ENCODE measurements around the gene PRR14L.
"Not testable (repeated sequence)": the region's sequence is repeated elsewhere in the genome, so short reads cannot be mapped to it uniquely, and the experiment has no call there.

Gene PRR14L
- total RNA-seq, result 82.2 to 117 (median 84.7) reads per million in 3 donors

DNA sequence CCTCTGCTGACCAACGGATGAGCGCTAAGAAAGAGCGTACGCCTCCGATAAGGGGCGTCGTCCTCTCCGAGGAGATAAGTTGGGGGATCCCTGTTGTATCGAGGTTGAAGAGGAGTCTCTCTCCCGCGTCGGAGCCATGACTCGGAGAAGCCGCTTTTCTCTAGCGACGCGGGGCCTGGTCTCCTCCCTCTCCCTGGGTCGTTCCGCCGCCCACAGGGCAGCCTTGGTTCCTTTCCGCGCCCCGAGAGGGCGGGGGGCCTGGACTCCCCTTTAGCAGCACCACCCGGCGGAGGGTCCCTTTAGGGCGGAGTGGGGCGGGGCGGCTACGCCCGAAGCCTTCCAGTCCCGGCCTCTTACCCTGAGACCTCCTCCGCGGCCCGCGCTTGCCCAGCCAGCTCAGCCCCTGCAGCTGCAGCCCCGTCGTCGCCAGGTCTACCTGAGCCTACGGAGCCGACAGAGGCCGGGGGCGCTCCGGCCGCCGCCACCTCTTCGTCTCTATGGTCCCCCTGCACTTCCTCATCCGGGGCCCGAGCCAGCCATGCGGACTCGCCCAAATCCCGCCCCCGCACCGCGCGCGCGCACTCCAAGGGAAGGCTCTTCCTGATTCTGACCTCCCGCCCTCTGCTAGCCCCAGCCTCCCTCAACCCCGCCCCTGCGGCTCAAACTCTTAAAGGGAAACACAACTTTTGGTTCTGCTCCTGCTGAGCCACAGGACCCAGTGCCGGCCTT lies at the start of gene PRR14L:
TSS of gene PRR14L (minus strand) at position 497 of the 729 bp plus-strand sequence. CDS start 11,272 bp downstream, outside the sequence.
- H3K4me1 ChIP-seq (ENCODE audit: control insufficient read depth, insufficient read depth, low read length, poor library complexity, severe bottlenecking), result peaks cover 31% of the 10 kb centered on the region
- H3K4me3 ChIP-seq (ENCODE audit: insufficient read depth, low read depth, low read length, poor library complexity, severe bottlenecking), result peak within 1 kb of the TSS; percentile 98
- no peaks in the 10 kb centered on the region for H3K9me3 ChIP-seq (ENCODE audit: control insufficient read depth, low read length)
- peaks cover 8% of the 10 kb centered on the region for H3K36me3 ChIP-seq (ENCODE audit: control insufficient read depth, insufficient read depth, low read length)
- H3K27ac ChIP-seq (ENCODE audit: insufficient read depth, low read length, poor library complexity, severe bottlenecking), result peak within 1 kb of the TSS; percentile 90
- DNase-seq, result peak; percentile 94 to 96 (median 94)
- H3K27me3 ChIP-seq (replicated peaks; ENCODE audit: control insufficient read depth, insufficient read depth, low read length, poor library complexity, severe bottlenecking), result no peaks in the 10 kb centered on the region

DNA sequence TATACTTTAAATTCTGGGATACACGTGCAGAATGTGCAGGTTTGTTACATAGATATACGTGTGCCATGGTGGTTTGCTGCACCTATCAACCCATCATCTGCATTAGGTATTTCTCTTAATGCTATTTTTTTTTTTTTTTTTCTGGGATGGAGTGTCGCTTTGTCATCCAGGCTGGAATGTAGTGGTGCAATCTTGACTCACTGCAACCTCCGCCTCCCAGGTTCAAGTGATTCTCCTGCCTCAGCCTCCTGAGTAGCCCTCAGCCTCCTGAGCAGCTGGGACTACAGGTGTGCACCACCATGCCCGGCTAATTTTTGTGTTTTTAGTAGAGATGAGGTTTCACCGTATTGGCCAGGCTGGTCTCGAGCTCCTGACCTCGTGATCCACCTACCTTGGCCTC lies 49.4 kb upstream of the PRR14L start:
- not testable (repeated sequence) for H3K4me1 ChIP-seq (ENCODE audit: control insufficient read depth, insufficient read depth, low read length, poor library complexity, severe bottlenecking); DNase-seq; H3K27me3 ChIP-seq (replicated peaks; ENCODE audit: control insufficient read depth, insufficient read depth, low read length, poor library complexity, severe bottlenecking); H3K9me3 ChIP-seq (ENCODE audit: control insufficient read depth, low read length); H3K4me3 ChIP-seq (ENCODE audit: insufficient read depth, low read depth, low read length, poor library complexity, severe bottlenecking); H3K27ac ChIP-seq (ENCODE audit: insufficient read depth, low read length, poor library complexity, severe bottlenecking)
- H3K36me3 ChIP-seq (ENCODE audit: control insufficient read depth, insufficient read depth, low read length), result peaks cover 34% of the 10 kb centered on the region

DNA sequence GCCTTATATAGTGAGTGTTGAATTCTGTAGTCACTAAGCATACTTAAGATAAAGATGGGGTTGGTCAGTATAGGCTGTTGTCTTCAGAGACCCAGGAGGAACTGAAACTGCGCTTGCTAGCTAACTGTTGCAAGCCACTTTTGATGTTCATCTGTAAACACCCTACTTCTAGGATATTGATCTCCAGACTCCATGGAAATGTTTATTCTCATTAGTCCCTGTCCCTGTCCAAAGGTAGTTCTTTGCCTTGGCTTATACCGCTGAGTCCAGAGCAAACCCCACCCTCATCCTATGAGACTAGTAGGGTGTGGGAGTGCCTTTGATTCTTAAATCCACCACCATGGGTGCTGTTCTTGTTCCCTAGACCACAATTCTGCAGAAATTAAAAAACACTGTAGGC lies 40.3 kb upstream of the PRR14L start:
- no peaks in the 10 kb centered on the region for H3K27me3 ChIP-seq (replicated peaks; ENCODE audit: control insufficient read depth, insufficient read depth, low read length, poor library complexity, severe bottlenecking)
- DNase-seq, result no peak
- H3K36me3 ChIP-seq (ENCODE audit: control insufficient read depth, insufficient read depth, low read length), result peaks cover 4% of the 10 kb centered on the region
- H3K4me3 ChIP-seq (ENCODE audit: insufficient read depth, low read depth, low read length, poor library complexity, severe bottlenecking), result no peak overlapping the region
- no peaks in the 10 kb centered on the region for H3K4me1 ChIP-seq (ENCODE audit: control insufficient read depth, insufficient read depth, low read length, poor library complexity, severe bottlenecking)
- no peak overlapping the region for H3K27ac ChIP-seq (ENCODE audit: insufficient read depth, low read length, poor library complexity, severe bottlenecking)
- H3K9me3 ChIP-seq (ENCODE audit: control insufficient read depth, low read length), result no peaks in the 10 kb centered on the region

DNA sequence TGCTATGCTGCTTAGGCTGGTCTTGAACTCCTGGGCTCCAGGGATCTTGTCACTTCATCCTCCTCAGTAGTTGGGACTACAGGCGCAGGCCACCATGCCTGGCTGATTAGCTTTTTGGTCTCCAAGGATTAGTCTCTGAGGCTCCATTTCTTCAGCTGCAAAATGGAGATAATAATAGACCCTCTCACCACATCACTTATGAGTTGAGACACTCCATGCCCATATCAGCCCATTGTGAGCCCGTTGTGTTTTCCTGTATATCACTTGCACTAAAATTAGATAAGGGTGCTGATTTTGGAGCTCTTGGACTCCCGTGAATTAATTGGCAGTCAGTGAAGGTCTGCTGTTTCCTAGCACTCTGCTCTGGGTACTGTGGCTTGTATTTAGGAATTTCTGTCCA lies 39.9 kb upstream of the PRR14L start:
- Histone ChIP-seq H3K9me3 (ENCODE audit: control insufficient read depth, low read length) (no peaks in the 10 kb centered on the region), H3K27ac (ENCODE audit: insufficient read depth, low read length, poor library complexity, severe bottlenecking) (no peak overlapping the region), H3K4me1 (ENCODE audit: control insufficient read depth, insufficient read depth, low read length, poor library complexity, severe bottlenecking) (no peaks in the 10 kb centered on the region), H3K36me3 (ENCODE audit: control insufficient read depth, insufficient read depth, low read length) (peaks cover 4% of the 10 kb centered on the region), H3K4me3 (ENCODE audit: insufficient read depth, low read depth, low read length, poor library complexity, severe bottlenecking) (no peak overlapping the region), H3K27me3 (replicated peaks; ENCODE audit: control insufficient read depth, insufficient read depth, low read length, poor library complexity, severe bottlenecking) (no peaks in the 10 kb centered on the region)
- no peak for DNase-seq

DNA sequence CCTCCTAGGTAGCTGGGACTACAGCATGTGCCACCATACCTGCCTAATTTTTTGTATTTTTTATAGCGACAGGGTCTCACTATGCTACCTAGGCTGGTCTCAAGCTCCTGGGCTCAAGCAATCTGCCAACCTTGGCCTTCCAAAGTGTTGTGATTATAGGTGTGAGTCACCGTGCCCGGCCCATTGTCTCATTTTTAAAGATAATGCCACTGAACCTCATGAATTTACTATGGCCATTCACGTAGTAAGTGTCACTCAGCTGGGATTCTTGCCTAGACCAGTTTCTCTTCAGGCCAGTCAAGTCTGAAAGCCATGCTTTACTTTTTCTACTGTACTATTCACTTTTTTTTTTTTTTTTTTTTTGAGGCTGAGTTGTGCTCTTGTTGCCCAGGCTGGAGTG lies 26.3 kb upstream of the PRR14L start:
- Histone ChIP-seq H3K36me3 (ENCODE audit: control insufficient read depth, insufficient read depth, low read length) (peaks cover 27% of the 10 kb centered on the region), H3K4me3 (ENCODE audit: insufficient read depth, low read depth, low read length, poor library complexity, severe bottlenecking) (no peak overlapping the region), H3K4me1 (ENCODE audit: control insufficient read depth, insufficient read depth, low read length, poor library complexity, severe bottlenecking) (no peaks in the 10 kb centered on the region), H3K9me3 (ENCODE audit: control insufficient read depth, low read length) (no peaks in the 10 kb centered on the region), H3K27ac (ENCODE audit: insufficient read depth, low read length, poor library complexity, severe bottlenecking) (no peak overlapping the region), H3K27me3 (replicated peaks; ENCODE audit: control insufficient read depth, insufficient read depth, low read length, poor library complexity, severe bottlenecking) (no peaks in the 10 kb centered on the region)
- DNase-seq, result no peak

DNA sequence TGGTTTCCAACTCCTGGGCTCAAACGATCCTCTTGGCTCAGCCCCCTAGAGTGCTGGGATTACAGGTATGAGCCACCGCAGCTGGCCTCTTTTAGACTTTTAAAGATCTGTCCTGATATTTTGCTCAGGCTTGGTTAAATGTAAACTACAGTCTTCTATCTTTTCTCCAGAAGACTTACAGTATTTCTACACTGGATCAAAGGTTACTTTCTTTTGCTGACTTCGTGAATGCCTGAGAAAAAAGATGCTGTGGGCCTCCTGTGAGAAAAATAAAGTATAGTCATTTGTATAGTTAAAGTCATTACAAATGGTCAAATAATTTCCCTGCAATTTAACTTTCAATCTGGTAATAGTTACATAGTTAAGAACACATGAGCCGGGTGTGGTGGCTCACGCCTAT lies 23.5 kb upstream of the PRR14L start:
- DNase-seq, result no peak
- no peak overlapping the region for H3K27ac ChIP-seq (ENCODE audit: insufficient read depth, low read length, poor library complexity, severe bottlenecking)
- H3K4me3 ChIP-seq (ENCODE audit: insufficient read depth, low read depth, low read length, poor library complexity, severe bottlenecking), result no peak overlapping the region
- H3K27me3 ChIP-seq (replicated peaks; ENCODE audit: control insufficient read depth, insufficient read depth, low read length, poor library complexity, severe bottlenecking), result no peaks in the 10 kb centered on the region
- no peaks in the 10 kb centered on the region for H3K4me1 ChIP-seq (ENCODE audit: control insufficient read depth, insufficient read depth, low read length, poor library complexity, severe bottlenecking)
- H3K36me3 ChIP-seq (ENCODE audit: control insufficient read depth, insufficient read depth, low read length), result peaks cover 19% of the 10 kb centered on the region
- H3K9me3 ChIP-seq (ENCODE audit: control insufficient read depth, low read length), result no peaks in the 10 kb centered on the region

DNA sequence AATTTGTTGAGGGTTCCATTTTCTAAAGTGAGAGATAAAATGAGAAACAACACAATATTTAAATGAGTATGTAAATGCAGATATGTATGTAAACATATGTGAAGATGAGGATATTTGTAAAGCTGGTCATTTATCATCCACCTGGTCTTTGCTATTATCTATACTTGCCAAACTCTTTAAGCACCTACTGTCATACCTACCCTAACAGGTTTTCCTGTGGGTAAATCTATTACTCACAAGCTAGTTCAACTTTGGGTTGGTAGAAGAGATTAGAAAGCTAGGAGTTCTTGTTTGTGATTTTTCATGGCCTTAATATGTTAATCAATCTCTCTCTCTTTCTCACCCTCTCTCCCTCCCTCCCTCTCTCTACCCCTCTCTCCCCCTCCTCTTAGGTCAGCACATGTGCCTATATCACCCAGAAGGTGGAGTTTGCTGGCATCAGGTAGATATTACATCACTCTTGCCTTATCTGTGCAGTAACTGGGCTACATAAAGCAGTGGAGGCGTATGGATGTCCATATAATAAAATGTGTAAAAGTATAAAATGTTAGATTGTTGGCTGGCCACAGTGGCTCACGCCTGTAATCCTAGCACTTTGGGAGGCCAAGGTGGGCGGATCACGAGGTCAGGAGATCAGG lies 18.6 kb upstream of the PRR14L start:
- Histone ChIP-seq H3K27ac (ENCODE audit: insufficient read depth, low read length, poor library complexity, severe bottlenecking) (no peak overlapping the region), H3K9me3 (ENCODE audit: control insufficient read depth, low read length) (no peaks in the 10 kb centered on the region), H3K4me3 (ENCODE audit: insufficient read depth, low read depth, low read length, poor library complexity, severe bottlenecking) (no peak overlapping the region), H3K4me1 (ENCODE audit: control insufficient read depth, insufficient read depth, low read length, poor library complexity, severe bottlenecking) (no peaks in the 10 kb centered on the region), H3K36me3 (ENCODE audit: control insufficient read depth, insufficient read depth, low read length) (peaks cover 36% of the 10 kb centered on the region), H3K27me3 (replicated peaks; ENCODE audit: control insufficient read depth, insufficient read depth, low read length, poor library complexity, severe bottlenecking) (no peaks in the 10 kb centered on the region)
- no peak for DNase-seq

DNA sequence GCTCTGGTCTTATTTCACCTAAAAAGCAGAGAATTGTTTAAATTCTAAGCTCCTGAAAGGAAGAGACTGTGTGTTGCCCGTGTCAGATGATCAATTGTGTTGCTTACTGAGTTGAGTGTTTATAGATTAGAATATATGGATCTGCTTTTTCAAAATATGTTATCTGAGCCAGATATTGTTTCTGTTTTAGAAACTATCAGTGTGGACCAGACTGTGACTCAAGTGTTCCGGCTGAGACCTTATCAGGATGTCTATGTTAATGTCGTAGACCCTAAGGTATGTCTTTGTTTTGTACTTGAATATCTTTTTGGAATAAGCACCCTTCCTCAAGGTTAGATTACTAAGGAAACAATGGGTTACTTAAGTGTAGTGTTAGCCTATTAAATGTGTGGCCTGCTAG lies 14.9 kb upstream of the PRR14L start:
- Histone ChIP-seq H3K4me1 (ENCODE audit: control insufficient read depth, insufficient read depth, low read length, poor library complexity, severe bottlenecking) (no peaks in the 10 kb centered on the region), H3K36me3 (ENCODE audit: control insufficient read depth, insufficient read depth, low read length) (peaks cover 38% of the 10 kb centered on the region), H3K4me3 (ENCODE audit: insufficient read depth, low read depth, low read length, poor library complexity, severe bottlenecking) (no peak overlapping the region), H3K9me3 (ENCODE audit: control insufficient read depth, low read length) (no peaks in the 10 kb centered on the region), H3K27me3 (replicated peaks; ENCODE audit: control insufficient read depth, insufficient read depth, low read length, poor library complexity, severe bottlenecking) (no peaks in the 10 kb centered on the region), H3K27ac (ENCODE audit: insufficient read depth, low read length, poor library complexity, severe bottlenecking) (no peak overlapping the region)
- DNase-seq, result no peak

DNA sequence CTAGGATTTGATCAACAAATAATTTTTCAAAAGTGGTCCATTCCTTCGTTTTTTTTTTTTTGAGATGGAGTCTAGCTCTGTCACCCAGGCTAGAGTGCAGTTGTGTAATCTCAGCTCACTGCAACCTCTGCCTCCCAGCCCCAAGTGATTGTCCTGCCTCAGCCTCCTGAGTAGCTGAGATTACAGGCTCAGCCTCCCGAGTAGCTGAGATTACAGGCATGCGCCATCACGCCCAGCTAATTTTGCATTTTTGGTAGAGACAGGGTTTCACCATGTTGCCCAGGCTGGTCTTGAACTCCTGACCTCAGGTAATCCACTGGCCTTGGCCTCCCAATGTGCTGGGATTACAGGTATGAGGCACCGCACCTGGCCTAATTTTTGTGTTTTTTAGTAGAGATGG lies 8.9 kb upstream of the PRR14L start:
- DNase-seq; H3K9me3 ChIP-seq (ENCODE audit: control insufficient read depth, low read length); H3K27ac ChIP-seq (ENCODE audit: insufficient read depth, low read length, poor library complexity, severe bottlenecking); H3K27me3 ChIP-seq (replicated peaks; ENCODE audit: control insufficient read depth, insufficient read depth, low read length, poor library complexity, severe bottlenecking); H3K4me1 ChIP-seq (ENCODE audit: control insufficient read depth, insufficient read depth, low read length, poor library complexity, severe bottlenecking); H3K36me3 ChIP-seq (ENCODE audit: control insufficient read depth, insufficient read depth, low read length); H3K4me3 ChIP-seq (ENCODE audit: insufficient read depth, low read depth, low read length, poor library complexity, severe bottlenecking): not testable (repeated sequence)

DNA sequence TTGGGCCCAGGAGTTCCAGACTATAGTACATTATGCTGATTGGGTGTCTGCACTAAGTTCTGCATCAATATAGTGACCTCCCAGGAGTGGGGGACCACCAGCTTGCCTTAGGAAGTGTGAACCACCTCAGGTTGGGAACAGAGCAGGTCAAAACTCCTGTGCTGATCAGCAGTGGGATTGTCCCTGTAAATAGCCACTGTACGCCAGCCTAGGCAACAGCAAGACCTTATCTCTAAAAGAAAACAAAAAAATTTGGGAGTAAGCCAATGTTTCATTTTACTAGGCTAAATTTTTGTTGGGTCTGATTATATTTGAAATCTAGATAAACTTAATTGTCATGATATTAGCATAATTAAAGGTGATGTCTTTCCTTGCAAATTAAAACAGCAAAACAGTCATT lies 7.3 kb upstream of the PRR14L start:
- H3K4me3 ChIP-seq (ENCODE audit: insufficient read depth, low read depth, low read length, poor library complexity, severe bottlenecking), result no peak overlapping the region
- no peaks in the 10 kb centered on the region for H3K27me3 ChIP-seq (replicated peaks; ENCODE audit: control insufficient read depth, insufficient read depth, low read length, poor library complexity, severe bottlenecking)
- no peaks in the 10 kb centered on the region for H3K9me3 ChIP-seq (ENCODE audit: control insufficient read depth, low read length)
- H3K4me1 ChIP-seq (ENCODE audit: control insufficient read depth, insufficient read depth, low read length, poor library complexity, severe bottlenecking), result peaks cover 13% of the 10 kb centered on the region
- no peak for DNase-seq
- peaks cover 4% of the 10 kb centered on the region for H3K36me3 ChIP-seq (ENCODE audit: control insufficient read depth, insufficient read depth, low read length)
- no peak overlapping the region for H3K27ac ChIP-seq (ENCODE audit: insufficient read depth, low read length, poor library complexity, severe bottlenecking)
